Stomach smooth muscle (tissue), 2 donors: ENCODE data around the gene GGA2.
"Not testable (repeated sequence)": the region's sequence is repeated elsewhere in the genome, so short reads cannot be mapped to it uniquely, and the experiment has no call there.

ENCODE experiments used
- H3K27ac ChIP-seq: one replicate; pipeline ENCODE4 v1.7.0; 2013; ENCODE audit warnings: mild to moderate bottlenecking, low read length, inconsistent platforms
- H3K27me3 ChIP-seq, 2 donors: one replicate each; pipeline ENCODE4 v1.7.0; 2013; ENCODE audit warnings: low read length in 2 of 2; ENCODE audit not compliant: insufficient read depth in 2 of 2, control insufficient read depth in 1 of 2
- H3K36me3 ChIP-seq, 2 donors: one replicate each; pipeline ENCODE4 v1.7.0; 2013; ENCODE audit warnings: low read length in 2 of 2; ENCODE audit not compliant: control insufficient read depth in 2 of 2, insufficient read depth in 2 of 2
- H3K4me1 ChIP-seq: one replicate; pipeline ENCODE4 v1.7.0; 2013; ENCODE audit warnings: low read length; ENCODE audit not compliant: control insufficient read depth, insufficient read depth
- H3K4me3 ChIP-seq, 2 donors: one replicate each; pipeline ENCODE4 v1.7.0; 2013; ENCODE audit warnings: low read length in 2 of 2
- H3K9ac ChIP-seq, 2 donors: one replicate each; pipeline ENCODE4 v1.7.0; 2013; ENCODE audit warnings: low read length in 2 of 2, mild to moderate bottlenecking in 1 of 2
- H3K9me3 ChIP-seq, 2 donors: one replicate each; pipeline ENCODE4 v1.7.0; 2013; ENCODE audit warnings: low read length in 2 of 2; ENCODE audit not compliant: control insufficient read depth in 2 of 2
- donor health status: healthy.
- donor health status: Pancreatic carcinoma.

GGA2 gene

GRCh38 chr16:23510164-23510914 lies at the start of gene GGA2:
Gene GGA2 (minus strand): TSS chr16:23510494. CDS start chr16:23510411, 83 bp downstream.
- H3K27me3 ChIP-seq: no peaks in the 10 kb centered on the region
- no peak within 1 kb of the TSS for H3K27ac ChIP-seq
- H3K9ac ChIP-seq: peak within 1 kb of the TSS; percentile 65 to 79
- peaks cover 0 to 3% of the 10 kb centered on the region in 2 donors for H3K36me3 ChIP-seq
- no peaks in the 10 kb centered on the region for H3K9me3 ChIP-seq
- peaks cover 17% of the 10 kb centered on the region for H3K4me1 ChIP-seq
- H3K4me3 ChIP-seq: peak within 1 kb of the TSS; percentile 82 to 88

- Histone ChIP-seq H3K4me3 (peak overlapping the region; percentile 61 to 93), H3K27ac (peak overlapping the region; percentile 77), H3K36me3 (peaks cover 24 to 32% of the 10 kb centered on the region in 2 donors), H3K4me1 (peaks cover 22% of the 10 kb centered on the region), H3K27me3 (no peaks in the 10 kb centered on the region), H3K9me3 (no peaks in the 10 kb centered on the region), H3K9ac (peak overlapping the region; percentile 84 to 85)
These were observed 47.7 kb upstream of the GGA2 start for GRCh38 chr16:23557779-23558702.

GRCh38 chr16:23556881-23557778 lies 46.8 kb upstream of the GGA2 start, which contains the start of the genes EARS2 and UBFD1:
Gene EARS2 (minus strand): TSS chr16:23557350. CDS start chr16:23557343, 7 bp downstream.
Gene UBFD1 (plus strand): TSS chr16:23557727. CDS start chr16:23557743, 16 bp downstream.
- peak within 1 kb of the TSS; percentile 84 to 85 for H3K9ac ChIP-seq
- peak within 1 kb of the TSS; percentile 61 to 93 for H3K4me3 ChIP-seq
- peaks cover 22% of the 10 kb centered on the region for H3K4me1 ChIP-seq
- H3K27ac ChIP-seq: peak within 1 kb of the TSS; percentile 77
- H3K27me3 ChIP-seq: no peaks in the 10 kb centered on the region
- no peaks in the 10 kb centered on the region for H3K9me3 ChIP-seq
- peaks cover 22 to 24% of the 10 kb centered on the region in 2 donors for H3K36me3 ChIP-seq

- no peak overlapping the region for H3K9ac ChIP-seq
- H3K27ac ChIP-seq: no peak overlapping the region
- peaks cover 21% of the 10 kb centered on the region for H3K4me1 ChIP-seq
- H3K4me3 ChIP-seq: no peak overlapping the region
- H3K9me3 ChIP-seq: no peaks in the 10 kb centered on the region
- H3K27me3 ChIP-seq: no peaks in the 10 kb centered on the region
- peaks cover 16 to 21% of the 10 kb centered on the region in 2 donors for H3K36me3 ChIP-seq
These were observed 44.2 kb upstream of the GGA2 start for GRCh38 chr16:23554536-23554935.

GRCh38 chr16:23552161-23552560 lies 41.9 kb upstream of the GGA2 start:
- H3K27ac ChIP-seq: no peak overlapping the region
- H3K36me3 ChIP-seq: peaks cover 26 to 33% of the 10 kb centered on the region in 2 donors

GRCh38 chr16:23549938-23550337 lies 39.6 kb upstream of the GGA2 start:
- Histone ChIP-seq H3K36me3 (peaks cover 28 to 52% of the 10 kb centered on the region in 2 donors), H3K4me3 (no peak overlapping the region), H3K4me1 (no peaks in the 10 kb centered on the region), H3K9me3 (no peaks in the 10 kb centered on the region), H3K27me3 (no peaks in the 10 kb centered on the region), H3K27ac (no peak overlapping the region), H3K9ac (no peak overlapping the region)

More at GRCh38 chr16:23552161-23552560, 41.9 kb upstream of the GGA2 start:
- H3K27me3 ChIP-seq: no peaks in the 10 kb centered on the region
- H3K4me3 ChIP-seq: no peak overlapping the region
- H3K4me1 ChIP-seq: peaks cover 6% of the 10 kb centered on the region
- no peaks in the 10 kb centered on the region for H3K9me3 ChIP-seq
- H3K9ac ChIP-seq: no peak overlapping the region

- Histone ChIP-seq H3K4me3 (no peak overlapping the region), H3K9me3 (no peaks in the 10 kb centered on the region), H3K9ac (no peak overlapping the region), H3K4me1 (no peaks in the 10 kb centered on the region), H3K27ac (no peak overlapping the region), H3K36me3 (peaks cover 29 to 48% of the 10 kb centered on the region in 2 donors), H3K27me3 (no peaks in the 10 kb centered on the region)
These were observed 34.1 kb upstream of the GGA2 start for GRCh38 chr16:23544436-23544835.

- H3K27me3 ChIP-seq, H3K9me3 ChIP-seq, H3K27ac ChIP-seq, H3K4me3 ChIP-seq, H3K4me1 ChIP-seq, H3K9ac ChIP-seq: not testable (repeated sequence)
- H3K36me3 ChIP-seq: peaks cover 16 to 25% of the 10 kb centered on the region in 2 donors
These were observed 30.5 kb upstream of the GGA2 start for GRCh38 chr16:23540817-23541178.

GRCh38 chr16:23539984-23540816 lies 29.9 kb upstream of the GGA2 start:
- Histone ChIP-seq H3K27ac (no peak overlapping the region), H3K9ac (no peak overlapping the region), H3K27me3 (no peaks in the 10 kb centered on the region), H3K4me1 (no peaks in the 10 kb centered on the region), H3K36me3 (peaks cover 19 to 25% of the 10 kb centered on the region in 2 donors), H3K9me3 (no peaks in the 10 kb centered on the region), H3K4me3 (no peak overlapping the region)
